GM21423 (cell line): ENCODE data around the gene SLC34A2.
"Not testable (repeated sequence)": the region's sequence is repeated elsewhere in the genome, so short reads cannot be mapped to it uniquely, and the experiment has no call there.

ENCODE experiments used
- ATAC-seq: cut with Tn5 transposase; IDR thresholded peaks from one replicate; pipeline ENCODE4 v1.9.1; 2021; ENCODE audit warnings: mild to moderate bottlenecking, moderate library complexity; ENCODE audit not compliant: unreplicated experiment

The SLC34A2 gene

DNA sequence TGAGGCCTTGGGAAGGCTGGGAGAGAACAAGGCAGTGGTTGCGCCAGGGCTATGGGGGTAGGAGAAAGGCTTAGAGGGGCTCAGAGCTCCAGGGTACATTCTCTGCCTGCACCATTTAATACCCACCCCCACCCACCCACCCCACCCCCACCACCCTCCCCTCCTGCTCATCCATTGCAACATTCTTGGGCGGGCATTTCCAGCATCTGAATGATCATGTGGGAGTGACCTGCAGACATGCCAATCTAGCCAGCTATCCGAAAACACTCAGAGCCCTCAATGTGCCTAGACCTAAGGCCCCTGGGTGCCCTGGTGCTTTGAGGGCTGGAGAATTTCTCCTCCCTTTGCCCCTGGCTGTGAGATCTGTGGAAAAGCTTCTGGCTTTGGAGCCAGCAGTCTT lies 3.1 kb downstream of the SLC34A2 start:
- ATAC-seq, result no peak

DNA sequence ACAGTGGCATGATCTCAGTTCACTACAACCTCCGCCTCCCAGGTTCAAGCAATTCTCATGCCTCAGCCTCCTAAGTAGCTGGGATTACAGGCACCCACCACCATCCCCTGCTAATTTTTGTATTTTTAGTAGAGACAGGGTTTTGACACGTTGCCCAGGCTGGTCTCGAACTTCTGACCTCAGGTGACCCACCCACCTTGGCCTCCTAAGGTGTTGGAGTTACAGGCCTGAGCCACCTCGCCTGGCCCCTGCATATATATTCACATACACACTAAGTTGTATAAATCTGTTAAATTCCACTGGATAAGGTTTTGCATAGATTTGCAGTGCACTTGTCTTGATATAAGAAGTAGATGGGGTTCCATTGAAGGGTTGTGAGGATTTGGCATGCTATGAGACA lies 5.8 kb downstream of the SLC34A2 start:
- ATAC-seq, result not testable (repeated sequence)

DNA sequence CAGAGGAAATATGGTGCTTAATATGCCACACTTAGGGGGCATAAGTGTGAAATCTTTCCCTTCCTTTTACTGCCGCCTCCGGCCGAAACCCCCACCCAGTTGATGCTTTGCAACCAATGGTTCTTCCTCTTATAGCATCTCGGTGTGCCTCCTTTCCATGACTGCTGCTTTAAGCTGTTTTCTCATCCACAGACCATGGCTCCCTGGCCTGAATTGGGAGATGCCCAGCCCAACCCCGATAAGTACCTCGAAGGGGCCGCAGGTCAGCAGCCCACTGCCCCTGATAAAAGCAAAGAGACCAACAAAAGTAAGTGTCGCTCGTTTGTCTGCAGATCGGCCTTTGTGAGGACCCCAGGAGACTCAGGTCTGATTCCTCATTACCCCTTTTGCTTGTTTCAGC lies 6.7 kb downstream of the SLC34A2 start:
- no peak for ATAC-seq

DNA sequence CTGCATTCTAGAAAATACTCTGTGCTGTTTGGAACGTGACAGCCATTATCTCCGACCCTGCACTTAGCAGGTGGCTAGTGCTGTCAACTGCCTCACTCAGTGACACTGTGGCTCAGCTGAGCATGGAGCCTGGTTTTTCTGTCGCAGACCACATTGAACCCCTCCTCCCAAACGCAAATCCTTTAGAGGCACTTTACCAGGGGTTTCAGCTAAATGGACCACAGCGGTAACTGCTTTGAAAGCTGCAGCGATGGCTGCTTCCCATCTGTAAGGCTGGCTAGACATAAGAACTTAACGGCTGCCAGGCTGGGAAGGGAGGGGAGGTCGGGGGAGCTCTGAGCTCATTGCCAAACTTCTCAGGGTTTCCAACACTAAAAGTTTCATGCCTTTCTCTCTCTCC lies 8.1 kb downstream of the SLC34A2 start:
- ATAC-seq, result no peak

DNA sequence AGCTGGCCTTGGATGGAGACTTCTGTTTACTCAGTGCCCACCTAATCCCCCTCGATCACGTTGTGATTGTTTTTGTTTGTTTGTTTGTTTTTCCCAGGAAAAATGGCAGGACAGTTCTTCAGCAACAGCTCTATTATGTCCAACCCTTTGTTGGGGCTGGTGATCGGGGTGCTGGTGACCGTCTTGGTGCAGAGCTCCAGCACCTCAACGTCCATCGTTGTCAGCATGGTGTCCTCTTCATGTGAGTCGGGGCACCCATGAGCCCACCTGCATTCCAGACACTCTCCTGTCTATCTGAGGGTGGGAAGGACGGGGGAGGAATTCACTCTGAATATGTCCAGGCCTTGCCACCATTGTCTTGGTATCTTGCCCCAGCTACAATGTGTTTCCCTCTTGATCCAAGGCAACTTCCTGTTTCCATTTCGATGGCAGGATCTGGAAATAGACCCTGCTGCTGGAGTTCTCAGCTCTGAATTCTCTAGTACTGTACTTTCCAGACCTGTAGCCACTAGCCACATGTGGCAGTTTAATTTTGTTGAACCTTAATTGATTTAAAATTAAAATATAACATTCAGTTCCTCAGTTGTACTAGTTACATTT lies 10.5 kb downstream of the SLC34A2 start:
- ATAC-seq, result no peak

DNA sequence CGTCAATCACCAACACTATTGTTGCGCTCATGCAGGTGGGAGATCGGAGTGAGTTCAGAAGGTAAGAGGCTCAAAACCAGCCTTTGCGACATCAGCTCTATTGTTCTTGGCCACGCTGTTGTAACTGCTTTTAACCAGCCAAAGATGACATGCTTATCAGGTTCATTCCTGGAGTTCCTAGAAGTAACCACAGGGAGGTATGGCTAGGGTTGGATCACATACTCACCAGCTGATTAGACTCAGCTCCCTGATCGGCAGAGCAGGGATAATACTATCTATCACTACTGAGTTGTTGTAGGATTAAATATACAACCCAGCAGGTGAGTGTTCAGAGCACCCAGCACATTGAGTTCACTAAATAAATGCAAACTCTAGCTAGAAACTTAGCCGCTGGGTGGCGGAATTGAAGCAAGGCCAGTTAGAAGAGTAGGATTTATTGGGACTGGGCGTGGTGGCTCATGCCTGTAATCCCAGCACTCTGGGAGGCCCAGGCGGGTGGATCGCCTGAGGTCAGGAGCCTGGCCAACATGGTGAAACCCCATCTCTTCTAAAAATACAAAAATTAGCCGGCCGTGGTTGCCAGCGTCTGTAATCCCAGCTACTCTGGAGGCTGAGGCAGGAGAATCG lies 12.4 kb downstream of the SLC34A2 start:
- ATAC-seq, result no peak

DNA sequence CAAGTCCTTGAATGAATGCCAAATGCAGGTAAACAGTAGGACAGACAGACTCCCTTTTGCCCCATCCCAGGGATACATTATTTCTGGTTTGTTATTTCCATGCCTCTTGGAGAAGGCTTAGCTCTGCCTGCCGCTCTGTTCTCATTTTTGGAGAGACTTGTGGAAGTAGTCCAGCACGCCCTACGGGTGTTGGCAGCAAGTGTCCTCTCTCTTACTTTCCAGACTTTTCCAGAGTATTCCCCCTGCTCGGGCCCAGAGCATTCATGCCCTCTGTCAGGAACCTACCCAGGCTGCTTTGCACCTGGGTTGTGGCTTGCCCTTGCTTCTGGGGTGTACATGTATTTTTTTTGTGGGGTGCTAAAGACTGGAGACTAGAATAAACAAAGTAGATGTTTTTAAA lies 15.3 kb downstream of the SLC34A2 start:
- no peak for ATAC-seq

DNA sequence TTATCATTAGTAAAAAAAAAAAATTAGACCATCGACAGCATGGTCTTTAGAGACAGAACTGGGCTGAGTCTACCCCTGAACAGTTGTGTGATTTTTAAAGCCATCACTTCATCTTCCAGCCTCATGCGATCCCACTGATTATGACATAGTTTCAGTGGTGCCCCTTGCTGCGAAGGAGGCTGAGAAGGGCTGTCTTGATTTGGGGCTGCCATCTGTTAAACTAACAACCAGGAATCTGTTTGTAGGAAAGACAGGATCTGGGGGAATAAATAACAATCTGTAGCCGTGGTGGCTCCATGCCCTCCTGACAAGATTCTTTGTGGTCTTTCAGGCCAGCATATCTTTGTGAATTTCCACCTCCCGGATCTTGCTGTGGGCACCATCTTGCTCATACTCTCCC lies 17.1 kb downstream of the SLC34A2 start:
- ATAC-seq, result no peak

DNA sequence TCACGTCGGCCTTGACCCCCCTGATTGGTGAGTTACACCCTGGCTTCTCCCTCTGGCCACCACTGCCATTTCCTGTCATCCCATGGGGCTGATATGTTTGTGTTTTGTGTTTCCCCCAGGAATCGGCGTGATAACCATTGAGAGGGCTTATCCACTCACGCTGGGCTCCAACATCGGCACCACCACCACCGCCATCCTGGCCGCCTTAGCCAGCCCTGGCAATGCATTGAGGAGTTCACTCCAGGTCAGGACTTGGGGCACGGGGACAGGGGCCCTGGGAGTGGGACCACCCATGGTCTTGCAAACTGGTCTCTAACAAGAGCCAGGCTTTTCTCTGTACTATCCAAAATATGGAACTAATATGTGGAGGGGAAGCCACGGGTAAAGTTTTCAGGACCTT lies 18.7 kb downstream of the SLC34A2 start:
- ATAC-seq, result no peak

DNA sequence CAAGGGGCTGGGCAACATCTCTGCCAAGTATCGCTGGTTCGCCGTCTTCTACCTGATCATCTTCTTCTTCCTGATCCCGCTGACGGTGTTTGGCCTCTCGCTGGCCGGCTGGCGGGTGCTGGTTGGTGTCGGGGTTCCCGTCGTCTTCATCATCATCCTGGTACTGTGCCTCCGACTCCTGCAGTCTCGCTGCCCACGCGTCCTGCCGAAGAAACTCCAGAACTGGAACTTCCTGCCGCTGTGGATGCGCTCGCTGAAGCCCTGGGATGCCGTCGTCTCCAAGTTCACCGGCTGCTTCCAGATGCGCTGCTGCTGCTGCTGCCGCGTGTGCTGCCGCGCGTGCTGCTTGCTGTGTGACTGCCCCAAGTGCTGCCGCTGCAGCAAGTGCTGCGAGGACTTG lies 20.6 kb downstream of the SLC34A2 start:
- no peak for ATAC-seq

DNA sequence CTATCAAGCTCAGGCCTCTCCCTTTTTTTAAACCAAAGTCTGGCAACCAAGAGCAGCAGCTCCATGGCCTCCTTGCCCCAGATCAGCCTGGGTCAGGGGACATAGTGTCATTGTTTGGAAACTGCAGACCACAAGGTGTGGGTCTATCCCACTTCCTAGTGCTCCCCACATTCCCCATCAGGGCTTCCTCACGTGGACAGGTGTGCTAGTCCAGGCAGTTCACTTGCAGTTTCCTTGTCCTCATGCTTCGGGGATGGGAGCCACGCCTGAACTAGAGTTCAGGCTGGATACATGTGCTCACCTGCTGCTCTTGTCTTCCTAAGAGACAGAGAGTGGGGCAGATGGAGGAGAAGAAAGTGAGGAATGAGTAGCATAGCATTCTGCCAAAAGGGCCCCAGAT lies 21.5 kb downstream of the SLC34A2 start:
- ATAC-seq, result no peak

DNA sequence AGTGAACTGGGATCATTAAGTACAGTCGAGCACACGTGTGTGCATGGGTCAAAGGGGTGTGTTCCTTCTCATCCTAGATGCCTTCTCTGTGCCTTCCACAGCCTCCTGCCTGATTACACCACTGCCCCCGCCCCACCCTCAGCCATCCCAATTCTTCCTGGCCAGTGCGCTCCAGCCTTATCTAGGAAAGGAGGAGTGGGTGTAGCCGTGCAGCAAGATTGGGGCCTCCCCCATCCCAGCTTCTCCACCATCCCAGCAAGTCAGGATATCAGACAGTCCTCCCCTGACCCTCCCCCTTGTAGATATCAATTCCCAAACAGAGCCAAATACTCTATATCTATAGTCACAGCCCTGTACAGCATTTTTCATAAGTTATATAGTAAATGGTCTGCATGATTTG lies 22.3 kb downstream of the SLC34A2 start:
- ATAC-seq, result no peak

DNA sequence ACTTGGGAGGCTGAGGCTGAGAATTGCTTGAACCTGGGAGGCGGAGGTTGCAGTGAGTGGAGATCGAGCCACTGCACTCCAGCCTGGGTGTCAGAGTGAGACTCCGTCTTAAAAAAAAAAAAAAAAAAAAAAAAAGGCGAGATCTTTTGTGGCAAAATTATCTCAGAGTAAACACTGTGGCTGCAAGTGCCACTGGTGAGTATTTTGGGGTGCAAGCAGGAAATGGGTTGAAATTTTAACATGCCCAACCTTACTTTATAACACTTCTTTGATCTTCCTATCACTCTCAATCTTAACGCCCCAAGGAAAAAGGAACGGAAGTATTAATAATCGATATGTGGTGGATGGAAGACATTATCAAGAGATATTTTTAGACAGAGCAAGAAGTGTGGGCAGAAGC lies 32.1 kb downstream of the SLC34A2 start:
- no peak for ATAC-seq

DNA sequence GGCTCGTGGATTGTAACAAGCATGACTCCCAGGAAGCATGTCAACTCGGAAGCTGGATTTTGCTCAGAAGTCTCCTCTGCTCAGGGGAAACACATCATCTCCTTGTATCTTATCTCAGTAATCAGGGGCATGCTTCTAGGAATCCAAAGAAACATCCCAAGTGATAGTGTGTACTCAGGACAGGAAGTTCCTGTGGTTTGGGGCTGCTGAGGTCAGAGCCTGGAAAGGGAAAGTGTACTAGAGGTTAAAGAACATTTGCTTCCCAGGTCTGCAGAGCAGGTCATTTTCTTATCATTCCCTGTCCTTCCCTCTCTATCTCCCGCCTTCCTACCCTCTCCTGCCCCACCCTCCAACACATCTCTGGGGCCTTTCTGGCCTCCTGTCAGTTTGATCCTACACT lies 38.8 kb downstream of the SLC34A2 start:
- ATAC-seq, result no peak

DNA sequence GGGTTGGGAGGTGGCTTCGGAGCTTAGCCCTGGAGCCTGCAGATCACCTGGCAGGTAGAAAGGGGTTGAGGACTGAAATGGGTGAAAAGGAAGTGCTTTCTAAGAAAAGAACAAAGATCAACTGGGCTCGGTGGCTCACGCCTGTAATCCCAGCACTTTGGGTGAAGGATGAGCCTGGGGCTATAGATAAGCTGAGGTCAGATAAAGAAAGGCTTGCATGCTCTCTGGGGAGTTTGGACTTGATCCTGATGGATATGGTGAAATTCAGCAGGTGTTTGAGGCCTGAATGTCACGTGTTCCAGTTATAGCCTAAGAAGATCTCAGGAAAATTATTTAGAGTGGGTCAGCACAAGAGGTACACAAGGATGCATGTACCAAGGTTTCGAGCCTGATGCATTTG lies 40.8 kb downstream of the SLC34A2 start:
- ATAC-seq, result no peak

DNA sequence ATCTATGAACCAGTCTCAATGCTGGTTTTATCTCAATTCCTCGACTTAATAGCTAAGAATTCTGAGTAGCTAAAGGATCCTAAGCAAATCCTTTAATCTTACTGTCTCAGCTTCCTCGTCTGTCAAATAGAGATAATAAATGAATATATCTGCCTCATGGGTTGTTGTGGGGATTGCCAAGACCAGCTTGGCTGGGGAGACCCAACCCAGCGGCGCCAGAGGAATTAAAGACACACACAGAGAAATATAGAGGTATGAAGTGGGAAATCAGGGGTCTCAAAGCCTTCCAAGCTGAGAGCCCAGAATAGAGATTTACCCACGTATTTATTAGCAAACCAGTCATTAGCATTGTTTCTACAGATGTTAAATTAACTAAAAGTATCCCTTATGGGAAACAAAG lies 41.9 kb downstream of the SLC34A2 start:
- ATAC-seq, result no peak

DNA sequence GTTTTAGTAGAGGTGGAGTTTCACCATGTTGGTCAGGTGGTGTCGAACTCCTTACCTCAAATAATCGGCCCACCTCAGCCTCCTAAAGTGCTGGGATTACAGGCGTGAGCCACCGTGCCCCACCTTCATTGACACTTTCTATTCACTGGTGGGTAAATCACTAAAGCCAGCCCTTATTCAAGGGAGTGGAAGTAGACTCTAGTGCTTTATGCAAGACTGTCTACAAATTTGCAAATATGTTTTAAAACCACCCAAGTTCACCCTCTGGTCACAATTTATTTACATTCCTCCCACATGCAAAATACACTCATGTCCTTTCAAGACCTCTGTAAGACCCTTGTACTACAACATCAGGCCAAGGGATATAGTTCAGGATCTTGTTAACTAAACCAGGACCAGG lies 45.0 kb downstream of the SLC34A2 start:
- ATAC-seq, result no peak

DNA sequence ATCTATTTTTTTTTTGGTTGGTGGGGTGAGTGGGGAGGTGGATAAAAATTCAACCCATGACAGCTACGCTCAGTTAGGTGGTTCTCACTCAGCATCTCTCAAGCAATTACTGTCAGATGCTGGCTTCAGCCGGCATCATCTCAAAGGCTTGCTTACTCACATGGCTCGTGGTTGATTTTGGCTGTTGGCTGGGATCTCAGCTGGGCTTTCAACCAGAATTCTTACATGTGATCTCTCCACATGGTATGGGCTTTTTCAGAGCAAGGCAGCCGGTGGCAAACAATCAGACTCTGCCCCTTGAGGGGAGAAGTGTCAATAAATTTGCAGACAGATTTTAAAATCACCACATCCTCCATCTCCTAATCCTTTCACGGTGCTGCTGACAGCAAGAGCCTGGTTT lies 47.2 kb downstream of the SLC34A2 start:
- ATAC-seq, result no peak

DNA sequence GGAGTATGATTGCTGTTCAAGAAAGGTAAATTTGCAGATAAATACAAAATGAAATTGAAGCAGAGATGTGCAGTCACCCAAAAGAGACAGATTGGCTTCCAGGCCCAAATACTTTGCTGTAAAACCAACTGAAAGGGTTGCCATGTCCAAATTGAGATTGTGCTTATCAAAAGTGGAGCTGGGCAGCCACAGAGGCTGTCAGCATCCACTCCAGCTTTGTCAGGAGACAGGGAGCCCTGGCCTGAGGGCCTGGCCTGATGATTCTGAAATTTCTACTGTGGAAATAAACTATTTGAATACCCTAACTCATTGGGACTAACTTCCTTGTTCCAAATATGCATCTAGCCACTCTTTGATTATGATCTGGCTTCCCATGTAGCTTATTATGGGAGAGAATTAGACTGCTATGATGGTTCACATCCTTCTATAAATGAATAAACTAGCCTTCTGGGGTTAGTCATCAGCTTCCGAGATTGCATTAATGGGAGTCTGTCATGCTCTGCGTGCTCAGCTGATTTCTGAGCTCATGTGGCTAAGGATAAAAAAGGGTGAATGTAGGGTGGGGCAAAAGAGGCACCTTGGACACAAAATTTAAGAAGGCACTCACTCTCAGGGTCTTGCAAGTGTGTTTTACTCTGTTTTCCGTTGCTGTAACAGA lies 48.2 kb downstream of the SLC34A2 start:
- no peak for ATAC-seq

DNA sequence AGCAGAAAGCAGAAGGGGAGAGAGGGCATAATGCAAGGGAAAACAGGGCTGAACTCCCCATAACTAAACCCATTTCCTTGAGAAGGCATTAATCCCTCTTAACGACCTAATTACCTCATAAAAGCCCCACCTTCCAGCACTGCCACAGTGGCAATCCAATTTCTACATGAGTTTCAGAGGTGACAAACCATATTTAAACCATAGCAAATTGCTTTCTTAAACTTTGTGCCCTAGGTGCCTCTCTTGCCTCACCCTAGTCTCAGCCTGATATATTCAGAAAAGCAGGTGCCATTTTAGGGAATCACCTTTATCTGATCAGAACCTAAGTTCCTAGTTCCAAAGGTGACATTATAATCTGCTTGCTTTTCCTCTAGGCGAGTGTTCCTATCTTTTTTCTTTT lies 48.9 kb downstream of the SLC34A2 start:
- ATAC-seq, result no peak

DNA sequence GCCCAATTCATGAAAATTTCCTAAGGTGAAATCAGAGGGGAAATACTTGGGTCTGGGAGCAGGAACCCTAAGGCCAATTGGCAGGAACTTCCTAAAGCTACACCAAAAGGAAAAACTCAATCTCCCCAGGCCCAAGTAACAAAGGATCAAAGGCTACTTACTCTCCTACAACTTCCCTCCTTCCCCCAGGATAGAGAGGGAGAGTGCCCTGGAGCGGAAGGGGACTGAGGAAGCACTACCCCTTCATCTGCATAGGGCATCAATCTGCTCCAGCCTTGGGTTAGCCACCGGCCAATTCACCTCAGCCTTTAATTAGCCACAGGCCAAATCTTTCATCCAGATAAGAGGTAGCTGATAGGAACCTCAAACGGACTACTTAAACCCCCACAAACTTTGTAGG lies 55.0 kb downstream of the SLC34A2 start:
- ATAC-seq, result no peak

DNA sequence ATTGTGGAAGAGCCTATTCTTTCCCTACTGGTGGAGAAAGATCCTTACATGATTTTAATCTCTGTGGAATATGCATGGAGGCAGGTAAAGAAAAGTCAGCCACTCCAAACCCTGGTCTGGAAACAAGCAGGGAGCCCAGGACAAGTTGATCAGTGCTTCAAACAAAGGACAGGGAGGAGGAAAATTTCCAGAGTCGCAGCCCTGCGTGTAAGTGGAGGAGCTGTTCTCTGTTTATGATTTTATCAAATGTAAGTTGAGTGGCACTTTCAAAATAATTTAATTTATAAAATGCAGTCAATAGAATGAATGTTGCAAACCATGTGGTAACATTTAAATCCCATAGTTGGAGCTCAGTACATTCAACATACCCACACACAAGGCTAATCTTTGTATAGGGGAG lies 57.0 kb downstream of the SLC34A2 start:
- no peak for ATAC-seq

DNA sequence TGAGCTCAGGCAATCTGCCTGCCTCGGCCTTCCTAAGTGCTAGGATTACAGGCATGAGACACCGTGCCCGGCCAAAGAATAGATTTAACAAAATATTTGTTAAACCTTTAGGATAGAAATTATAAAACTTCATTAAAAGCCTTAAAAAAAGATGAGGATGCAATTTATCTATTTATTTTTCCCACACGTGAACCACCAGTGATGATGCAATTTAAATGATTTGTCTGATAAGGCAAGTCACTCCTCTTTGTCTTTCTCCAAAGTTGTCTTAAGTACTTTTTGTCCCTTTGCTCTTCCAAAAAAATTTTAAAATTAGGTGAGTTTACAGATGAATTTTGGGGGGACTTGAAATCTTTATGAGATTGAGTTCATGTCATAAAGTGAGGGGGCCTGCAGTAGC lies 58.2 kb downstream of the SLC34A2 start:
- no peak for ATAC-seq
